ENCODE measurements around the gene VPS39.
A peak's percentile ranks its signal among the peaks of the same experiment; 100 is the strongest.

Gene VPS39

DNA sequence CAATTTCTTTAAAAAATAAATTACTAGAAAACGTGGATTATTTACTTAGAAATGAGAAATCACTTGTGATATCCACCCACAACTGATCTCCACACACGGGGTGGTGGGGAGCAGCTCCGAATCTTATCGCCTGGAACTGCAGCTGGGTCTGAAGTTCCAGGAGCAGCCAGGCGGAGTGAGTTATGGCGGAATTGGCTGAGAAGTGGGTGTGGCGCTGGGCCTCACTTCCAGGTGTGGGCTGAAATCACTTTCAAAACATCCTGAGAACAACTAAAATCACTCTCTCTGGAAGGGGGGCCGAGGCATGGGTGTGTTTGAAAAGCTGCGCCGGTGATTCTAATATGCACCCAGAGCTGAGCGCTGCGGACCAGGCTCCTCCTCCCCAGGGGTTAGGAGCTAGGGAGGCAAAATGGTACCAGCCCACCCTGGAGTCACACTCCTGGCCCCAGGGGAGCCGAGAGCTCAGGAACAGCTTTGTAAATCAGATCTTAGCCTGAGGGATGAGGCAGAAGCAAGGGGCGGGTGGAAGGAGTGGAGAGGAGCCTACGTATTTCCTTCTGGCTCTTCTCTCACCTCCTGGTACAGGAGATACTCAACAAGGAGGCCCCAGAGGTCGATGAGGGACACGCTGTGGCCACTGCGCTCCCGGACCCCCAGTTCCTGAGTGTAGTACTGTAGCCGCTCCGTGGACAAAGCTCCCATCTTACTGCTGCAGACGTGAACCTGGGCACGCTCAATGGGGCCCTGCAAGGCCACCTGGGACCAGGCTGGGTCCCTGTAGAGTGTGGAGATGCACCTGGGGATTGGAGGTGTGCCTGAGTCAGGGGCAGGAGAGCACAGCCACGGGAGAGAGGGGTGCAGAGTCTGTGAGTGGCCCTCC lies 61.3 kb downstream of the VPS39 start:
- no peak for DNase-seq (ENCODE audit: low read depth)

DNA sequence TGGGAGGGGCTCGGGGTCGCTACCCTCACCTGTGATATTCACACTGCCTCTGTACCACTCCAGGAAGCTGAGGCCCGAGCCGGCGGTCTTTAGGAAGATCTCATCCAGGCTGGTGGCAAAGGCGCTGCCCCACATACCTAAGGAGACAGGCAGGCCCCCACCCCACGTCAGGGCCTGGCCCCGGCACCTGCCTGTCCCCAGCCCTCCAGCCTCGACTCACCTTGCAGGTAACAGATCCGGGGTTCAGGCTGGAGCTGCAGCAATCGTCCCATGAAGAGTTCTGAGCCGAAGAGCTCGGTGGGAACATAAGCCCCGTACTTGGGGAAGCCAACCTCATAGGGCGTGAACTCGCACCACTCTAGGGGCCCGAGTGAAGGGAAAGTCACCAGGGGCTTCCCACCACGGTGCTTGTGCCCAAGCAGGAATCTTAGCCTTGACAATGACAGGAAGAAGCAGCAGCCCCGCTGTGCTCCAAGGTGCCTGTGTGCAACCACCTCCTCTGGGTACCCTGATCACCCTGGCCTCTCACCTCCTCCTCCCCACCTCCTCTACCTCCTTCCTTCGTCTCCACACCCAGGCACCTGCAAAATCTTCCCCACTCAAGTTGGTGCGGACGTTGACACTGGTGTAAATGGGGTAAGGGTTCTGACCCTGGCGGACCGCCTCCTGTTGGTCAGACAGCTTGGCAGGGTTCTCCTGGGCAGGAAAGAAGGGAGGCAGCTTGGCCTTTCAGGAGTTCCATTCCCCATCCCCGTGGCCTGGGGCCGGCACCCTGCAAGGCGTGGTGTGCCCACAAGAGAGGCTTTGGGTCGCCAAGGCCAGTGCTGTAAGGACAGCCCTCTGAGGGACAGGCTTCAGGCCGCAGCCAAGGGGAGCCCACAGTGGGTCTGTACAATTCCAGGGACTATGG lies 62.3 kb downstream of the VPS39 start:
- no peak for DNase-seq (ENCODE audit: low read depth)

DNA sequence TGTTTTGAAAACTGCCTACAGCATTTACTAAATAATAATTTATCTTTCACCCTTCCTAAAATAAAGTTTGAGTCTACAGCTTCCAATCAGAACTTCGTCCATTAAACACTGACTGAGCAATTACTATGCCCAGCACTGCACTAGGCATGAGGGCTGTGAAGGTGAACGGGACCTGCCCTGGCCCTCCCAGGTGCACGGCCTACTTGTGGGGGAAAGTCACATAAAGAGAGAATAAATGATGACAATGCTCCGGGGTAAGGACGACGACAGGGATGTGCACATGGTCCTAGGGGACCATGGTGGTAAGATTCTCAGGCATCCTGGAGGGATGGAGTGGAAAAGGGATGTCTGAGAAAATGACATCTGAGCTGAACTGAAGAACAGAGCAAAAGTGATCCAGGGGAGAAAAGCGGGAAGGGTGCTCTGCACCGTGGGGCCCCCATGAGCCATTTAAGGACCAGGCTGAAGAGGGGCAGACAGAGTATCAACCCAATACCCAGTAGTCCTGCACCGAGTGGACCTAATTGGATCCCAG lies 63.2 kb downstream of the VPS39 start:
- DNase-seq (ENCODE audit: low read depth) = no peak

DNA sequence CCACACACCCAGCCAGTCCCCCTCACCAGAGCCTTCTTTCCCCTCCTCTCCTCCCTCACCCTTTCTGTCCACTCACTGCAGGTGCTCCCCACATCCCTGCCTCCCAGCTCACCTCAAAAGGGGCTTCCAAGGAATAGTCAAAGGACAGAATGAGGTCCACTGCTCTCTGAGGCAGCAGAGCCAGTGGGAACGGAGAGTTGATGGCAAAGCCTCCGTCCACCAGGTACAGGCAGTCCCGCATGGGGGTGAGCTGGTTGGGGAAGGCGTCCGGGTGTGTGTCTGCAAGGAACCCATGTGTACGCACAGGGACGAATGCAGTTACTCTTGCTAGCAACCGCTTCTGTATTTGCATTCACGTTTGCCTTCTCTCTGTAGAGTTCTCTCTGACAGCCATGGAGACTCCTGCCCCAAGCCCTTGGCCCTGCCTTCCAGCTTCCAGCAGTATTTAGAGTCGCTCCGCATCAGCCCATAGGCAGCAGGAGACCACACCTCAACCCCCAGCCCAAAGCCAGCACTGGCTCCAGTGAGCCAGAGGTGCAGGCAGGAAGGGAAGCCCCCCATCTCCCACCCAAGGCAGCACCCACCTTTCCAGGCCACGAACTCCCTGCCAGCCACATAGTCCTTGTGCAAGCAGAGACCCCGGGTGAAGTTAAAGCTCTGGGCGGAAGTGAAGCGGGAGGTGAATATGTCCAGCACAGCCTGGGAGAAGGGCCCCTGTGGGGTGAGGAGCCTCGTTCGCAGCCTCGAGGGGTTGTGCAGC lies 64.1 kb downstream of the VPS39 start:
- DNase-seq (ENCODE audit: low read depth) = no peak

DNA sequence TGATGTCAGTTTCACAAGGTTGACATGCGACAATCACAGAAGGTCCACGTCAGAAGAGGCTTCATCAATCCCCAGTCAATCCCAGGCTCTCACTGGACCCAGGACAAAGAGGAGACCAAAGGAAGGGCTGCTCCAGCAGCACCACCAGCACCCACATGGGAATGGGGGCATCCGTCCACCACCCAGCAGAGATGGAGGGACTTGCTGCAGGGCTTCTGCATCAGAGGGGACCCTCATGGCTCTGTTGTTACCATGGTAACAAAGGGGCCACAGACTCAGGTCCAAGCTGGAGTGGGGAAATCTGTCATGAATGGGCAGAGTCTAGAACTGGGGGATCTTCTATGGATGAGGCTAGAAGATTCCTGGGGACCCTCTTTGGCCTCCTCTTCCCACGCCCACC lies 64.7 kb downstream of the VPS39 start:
- no peak for DNase-seq (ENCODE audit: low read depth)

DNA sequence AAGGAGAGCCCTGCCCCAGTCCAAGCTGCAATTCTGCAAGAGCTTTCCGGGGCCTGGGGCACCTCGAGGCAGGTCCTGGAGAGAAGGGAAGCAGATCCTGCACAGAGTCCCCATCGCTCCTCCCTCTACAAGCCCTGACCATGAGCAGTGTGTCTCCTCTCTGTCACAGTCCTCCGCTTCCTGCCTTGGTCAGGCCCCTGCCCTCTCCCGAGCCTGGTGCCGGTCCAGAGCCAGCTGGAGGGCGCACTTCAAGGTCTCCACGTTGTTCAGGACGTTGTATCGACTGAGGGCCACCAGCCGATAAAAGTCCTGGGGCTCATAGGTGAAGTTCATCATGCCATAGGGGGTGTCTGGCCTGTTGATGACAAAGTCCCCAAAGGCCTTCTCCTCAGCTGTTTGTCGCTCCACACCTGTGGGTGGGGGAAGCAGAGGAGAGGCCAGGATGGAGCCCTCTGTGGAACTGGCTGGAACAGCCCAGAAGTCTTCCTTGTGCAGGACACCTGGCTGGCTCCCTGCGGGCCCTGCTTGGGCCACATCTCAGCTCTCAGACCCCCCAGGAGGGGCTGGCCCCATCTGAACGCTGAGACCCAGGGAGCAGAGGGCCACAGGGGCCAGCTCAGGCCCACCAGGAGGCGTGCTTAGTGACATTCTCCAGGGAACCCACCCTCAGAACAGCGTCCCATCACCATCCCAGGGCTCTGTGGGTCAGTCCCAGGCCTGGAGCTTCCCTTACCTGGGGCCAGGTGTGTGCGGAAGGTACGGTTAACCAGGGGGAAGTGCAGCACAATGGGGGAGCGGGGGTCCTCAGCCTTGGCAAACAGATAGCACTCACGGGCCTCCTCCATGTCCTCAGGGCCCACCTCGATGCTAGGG lies 66.1 kb downstream of the VPS39 start:
- DNase-seq (ENCODE audit: low read depth) = no peak

DNA sequence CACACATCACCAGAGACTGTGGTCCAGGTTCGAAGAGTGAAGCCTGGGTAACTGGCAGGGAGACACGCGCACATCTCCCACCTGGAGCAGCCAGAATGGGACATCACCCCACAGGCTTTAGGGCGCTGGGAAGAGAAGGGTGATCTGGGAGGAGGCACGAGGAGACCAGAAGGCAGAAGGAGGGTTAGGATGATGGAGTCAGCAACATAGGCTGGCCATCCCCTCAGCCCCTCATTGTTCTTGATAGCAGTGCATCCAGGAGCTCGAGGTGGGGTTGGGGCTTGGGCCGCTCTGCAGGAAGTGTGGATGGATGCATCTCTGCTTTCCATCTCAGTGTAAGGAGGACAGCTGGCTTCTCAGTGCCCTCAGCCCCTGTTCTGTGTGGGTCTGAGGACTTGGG lies 66.9 kb downstream of the VPS39 start:
- DNase-seq (ENCODE audit: low read depth) = no peak

DNA sequence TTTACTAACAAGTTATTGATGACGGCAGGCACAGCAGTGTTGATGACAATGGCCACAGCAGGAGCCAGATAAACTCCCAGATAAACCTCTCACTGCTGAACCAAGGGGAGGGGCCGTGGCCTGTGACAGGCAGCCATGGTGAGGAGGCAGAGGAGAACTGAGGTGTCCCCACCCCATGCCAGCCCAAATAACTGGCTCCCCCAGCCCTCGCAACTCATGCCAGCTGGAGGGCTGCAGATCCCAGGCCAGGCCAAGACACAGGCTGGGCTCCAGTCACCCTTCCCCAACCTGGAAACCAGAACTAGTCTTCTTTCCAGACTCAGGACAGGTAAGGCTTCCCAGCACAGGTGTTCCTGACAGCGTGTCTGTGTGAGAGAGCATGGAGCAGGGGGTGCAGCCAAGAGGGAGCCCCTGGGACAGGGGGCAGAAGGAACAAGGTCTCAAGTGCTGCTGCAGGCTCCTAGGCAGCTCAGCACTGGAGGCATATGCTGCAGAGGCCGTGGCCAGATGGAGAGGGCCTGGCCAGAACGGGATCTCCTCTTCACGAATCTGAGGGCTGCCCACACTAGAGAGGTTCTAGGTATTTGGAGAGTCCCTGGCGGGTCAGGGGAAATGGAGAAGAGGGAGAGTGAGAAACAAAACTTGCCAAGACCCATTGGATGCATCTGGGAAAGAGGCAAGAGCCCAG lies 67.6 kb downstream of the VPS39 start:
- no peak for DNase-seq (ENCODE audit: low read depth)

DNA sequence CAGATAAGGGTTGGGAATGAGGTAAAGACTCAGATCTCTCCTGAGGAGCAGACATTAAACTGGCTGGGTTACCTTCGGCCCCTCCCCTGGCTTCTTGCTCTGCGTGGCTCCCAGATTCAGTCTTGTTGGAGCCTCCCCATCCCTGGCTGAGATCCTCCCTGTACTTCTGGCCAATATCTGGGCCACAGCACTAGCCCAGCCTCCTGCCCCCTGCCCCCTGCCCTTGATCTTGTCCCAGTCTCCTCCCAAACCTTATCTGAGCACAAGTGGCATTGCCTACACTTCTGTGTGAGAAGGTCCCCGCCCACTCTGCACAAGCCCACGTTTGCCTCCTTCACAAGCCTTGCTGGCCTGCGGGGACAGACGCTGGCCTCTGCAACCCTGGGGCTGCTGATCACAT lies 68.5 kb downstream of the VPS39 start:
- no peak for DNase-seq (ENCODE audit: low read depth)

DNA sequence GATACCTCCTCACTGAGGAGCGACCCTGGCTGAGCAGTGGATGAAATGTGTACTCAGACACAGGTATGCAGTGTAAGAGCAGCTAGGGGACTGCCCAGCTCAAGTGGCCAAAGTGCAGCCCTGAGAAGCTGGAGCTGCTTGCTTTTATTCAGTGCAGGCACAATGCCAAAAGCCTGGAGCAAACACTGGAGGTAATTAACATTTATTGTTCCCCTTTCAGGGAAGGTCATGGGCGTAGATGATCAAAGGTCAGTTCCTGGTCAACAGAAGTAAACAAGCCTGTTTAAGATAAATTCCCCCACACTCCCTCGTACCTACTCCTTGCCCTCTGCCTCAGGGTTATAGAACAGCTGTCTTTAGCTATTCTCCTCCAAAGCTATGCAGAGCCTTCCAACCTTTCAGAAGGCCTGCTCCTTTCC lies 69.1 kb downstream of the VPS39 start:
- DNase-seq (ENCODE audit: low read depth) = no peak

DNA sequence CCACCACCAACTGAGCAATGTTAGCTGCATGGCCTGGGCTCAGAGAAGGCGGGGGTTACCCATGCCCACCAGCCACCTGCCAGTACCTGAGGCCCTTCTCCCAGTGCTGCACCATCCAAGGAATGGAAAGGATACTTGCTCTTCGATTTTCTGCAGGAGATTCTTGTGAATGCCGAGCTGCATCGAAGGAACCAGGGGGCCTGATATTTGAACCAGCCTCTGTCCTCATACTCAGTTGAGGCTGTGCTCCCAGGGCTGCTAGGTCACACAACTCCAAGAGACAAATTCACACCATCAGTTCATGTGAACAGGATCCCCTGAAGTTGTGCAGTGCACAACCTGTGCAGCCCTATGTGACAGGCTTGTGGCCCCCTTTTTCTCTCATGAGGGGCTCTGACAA lies 69.7 kb downstream of the VPS39 start:
- no peak for DNase-seq (ENCODE audit: low read depth)

DNA sequence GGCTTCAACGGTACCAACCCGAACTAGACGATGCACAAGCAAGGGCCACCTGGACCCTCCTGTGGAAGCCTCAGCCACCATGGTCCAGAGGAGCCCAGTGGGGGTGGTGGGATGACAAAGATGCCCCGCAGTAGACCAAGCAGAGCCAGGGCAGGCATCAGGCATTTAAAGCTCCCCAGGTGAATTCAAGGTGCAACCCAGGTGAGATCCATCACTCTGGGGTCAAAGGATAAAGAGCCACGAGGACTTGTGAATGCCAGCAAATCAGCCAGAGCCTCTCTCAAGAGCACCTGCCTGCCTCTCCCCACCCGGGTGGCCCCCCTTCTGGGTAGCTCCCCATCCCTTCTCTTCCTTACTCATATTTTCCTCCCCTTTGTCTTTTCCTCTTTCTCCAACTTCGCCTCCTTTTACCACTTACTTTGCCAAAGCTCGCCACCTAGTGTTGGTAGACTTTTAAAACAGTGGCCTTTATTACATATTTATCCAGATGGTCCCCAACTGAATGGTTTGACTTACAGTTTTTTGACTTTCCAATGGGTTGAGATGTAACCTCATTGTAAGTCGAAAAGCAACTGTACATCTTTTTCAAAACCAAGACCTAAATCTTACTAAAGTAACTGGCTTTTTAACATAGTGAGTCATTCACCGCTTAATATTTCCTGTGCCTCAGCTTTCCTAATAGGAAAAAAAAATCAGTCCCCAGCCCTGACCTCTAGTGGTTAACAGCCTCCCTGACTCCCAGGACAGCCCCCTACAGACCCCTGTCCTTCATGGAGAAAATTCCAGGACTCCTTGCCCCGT lies 70.4 kb downstream of the VPS39 start:
- DNase-seq (ENCODE audit: low read depth) = no peak

DNA sequence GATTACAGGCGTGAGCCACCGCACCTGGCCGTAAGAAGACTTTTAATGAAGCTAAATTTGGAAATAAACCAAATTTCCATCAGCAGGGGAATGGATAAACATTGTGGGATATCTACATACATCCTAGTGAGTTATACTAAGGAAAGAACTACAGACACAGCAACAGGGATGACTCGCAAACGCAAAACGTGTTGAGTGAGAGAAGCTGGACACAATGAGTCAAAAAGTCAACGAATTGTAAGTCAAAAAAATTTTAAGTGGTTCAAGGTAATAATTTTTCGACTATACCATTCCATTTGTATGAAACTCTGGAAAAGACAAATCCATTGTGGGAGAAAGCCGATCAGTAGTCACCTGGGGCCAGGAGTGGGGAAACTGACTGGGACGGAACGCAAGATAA lies 71.6 kb downstream of the VPS39 start:
- DNase-seq (ENCODE audit: low read depth) = no peak

DNA sequence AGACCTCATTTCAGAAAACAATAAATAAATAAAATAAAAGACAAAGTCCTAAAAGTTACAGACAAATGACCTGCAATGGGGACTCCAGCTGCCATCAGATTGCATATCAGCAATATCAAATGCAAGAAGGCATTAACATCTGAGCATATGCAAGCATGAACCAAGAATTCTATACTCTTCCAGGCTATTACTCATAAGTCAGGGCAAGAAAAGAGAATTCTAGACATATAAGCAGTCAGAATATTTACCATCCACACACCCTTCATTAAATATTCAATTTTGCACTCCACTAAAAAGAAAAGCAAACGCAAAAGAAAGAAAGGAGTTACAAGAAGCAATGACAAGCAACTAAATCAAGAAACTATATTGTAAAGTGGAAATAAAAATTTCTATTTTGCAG lies 72.8 kb downstream of the VPS39 start:
- DNase-seq (ENCODE audit: low read depth) = no peak

DNA sequence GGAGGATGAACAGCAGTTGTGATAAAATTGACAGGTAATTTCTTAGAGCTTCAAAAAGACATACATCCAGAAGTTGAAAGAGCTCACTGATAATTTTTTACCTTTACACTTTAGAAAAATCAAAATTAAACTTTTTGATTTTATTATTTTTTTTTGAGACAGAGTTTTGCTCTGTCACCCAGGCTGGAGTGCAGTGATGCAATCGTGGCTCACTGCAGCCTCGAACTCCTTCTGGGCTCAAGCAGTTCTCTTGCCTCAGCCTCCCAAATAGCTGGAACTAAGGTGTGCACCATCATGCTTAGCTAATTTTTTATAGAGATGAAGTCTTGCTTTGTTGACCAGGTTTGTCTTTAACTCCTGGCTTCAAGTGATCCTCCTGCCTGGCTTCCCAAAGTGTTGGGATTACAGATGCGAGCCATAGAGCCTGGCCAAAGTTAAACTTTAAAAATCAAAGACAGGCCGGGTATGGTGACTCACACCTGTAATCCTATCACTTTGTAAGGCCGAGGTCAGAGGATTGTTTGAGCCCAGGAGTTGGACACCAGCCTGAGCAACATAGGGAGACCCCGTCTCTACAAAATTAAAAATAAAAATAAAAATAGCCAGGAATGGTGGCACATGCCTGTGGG lies 73.4 kb downstream of the VPS39 start:
- DNase-seq (ENCODE audit: low read depth) = no peak

DNA sequence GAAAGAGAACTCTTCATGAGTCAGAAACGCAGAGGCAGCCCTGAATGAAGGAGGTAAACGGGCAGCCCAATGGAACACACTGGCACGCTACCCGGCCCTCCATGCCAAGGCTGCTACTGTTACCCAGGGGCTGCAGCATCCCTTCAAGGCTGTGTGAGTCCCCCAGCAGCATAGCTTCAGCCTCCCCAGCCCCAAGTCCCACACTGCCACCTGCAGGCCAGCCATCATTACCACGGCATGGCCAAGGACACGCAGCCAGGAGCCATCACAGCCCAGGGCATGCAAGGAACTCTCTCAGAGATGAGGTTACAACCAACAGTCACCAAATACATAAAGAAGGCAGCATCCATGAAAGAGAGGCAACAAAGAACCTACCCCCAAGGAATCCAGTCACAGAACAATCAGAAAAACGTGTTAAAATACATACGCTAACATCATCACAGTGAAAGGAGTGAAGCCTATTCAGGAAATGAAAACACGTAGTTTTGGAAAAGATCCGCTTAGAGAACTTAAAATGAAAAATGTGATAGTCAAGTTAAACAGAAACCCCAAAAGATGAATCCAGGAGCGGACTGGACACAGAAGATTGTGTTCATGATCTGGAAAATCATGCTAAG lies 74.1 kb downstream of the VPS39 start:
- peak; percentile 21 for DNase-seq (ENCODE audit: low read depth)

DNA sequence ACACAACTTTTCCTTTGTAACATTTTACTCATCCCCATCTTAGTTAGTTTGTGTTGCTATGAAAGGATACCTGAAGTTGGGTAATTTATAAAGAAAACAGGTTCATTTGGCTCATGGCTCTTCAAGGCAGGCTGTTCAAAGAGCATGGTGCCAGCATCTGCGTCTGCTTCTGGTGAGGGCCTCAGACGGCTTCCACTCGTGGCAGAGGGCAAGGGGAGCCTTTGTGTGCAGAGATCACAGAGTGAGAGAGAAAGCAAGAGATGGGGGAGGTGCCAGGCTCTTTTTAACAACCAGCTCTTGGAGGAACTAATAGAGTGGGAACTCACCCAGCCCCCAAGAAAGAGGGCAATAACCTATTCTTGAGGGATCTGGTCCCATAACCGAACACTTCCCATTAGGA lies 74.7 kb downstream of the VPS39 start:
- DNase-seq (ENCODE audit: low read depth) = no peak
